GM03348 (cell line): ENCODE results near the gene HS1BP3.

Source experiments
- DNase-seq: peaks from one replicate; pipeline ENCODE4 v3.0.0; 2012; ENCODE audit warnings: low spot score

The HS1BP3 gene

GRCh38 chr2:20599001-20599600 lies 51.8 kb downstream of the HS1BP3 start:
- no peak for DNase-seq

- DNase-seq, result no peak
Measured at GRCh38 chr2:20597860-20598183, 53.1 kb downstream of the HS1BP3 start.

GRCh38 chr2:20596973-20597859 lies 53.7 kb downstream of the HS1BP3 start:
- DNase-seq, result no peak

GRCh38 chr2:20596193-20596972 lies 54.5 kb downstream of the HS1BP3 start:
- no peak for DNase-seq

- no peak for DNase-seq
Measured at GRCh38 chr2:20595439-20596192, 55.3 kb downstream of the HS1BP3 start.

GRCh38 chr2:20594957-20595356 lies 55.9 kb downstream of the HS1BP3 start:
- DNase-seq, result no peak

GRCh38 chr2:20594048-20594750 lies 56.7 kb downstream of the HS1BP3 start:
- no peak for DNase-seq

- DNase-seq, result no peak
Measured at GRCh38 chr2:20593072-20594034, 57.5 kb downstream of the HS1BP3 start.

GRCh38 chr2:20592106-20593071 lies 58.5 kb downstream of the HS1BP3 start:
- no peak for DNase-seq

- no peak for DNase-seq
Measured at GRCh38 chr2:20590704-20591515, 60.0 kb downstream of the HS1BP3 start.

GRCh38 chr2:20589975-20590703 lies 60.8 kb downstream of the HS1BP3 start:
- DNase-seq, result peak; percentile 51

GRCh38 chr2:20588918-20589871 lies 61.7 kb downstream of the HS1BP3 start:
- DNase-seq, result no peak

- no peak for DNase-seq
Measured at GRCh38 chr2:20585710-20586594, 64.9 kb downstream of the HS1BP3 start.

GRCh38 chr2:20585359-20585709 lies 65.6 kb downstream of the HS1BP3 start:
- no peak for DNase-seq
